Fibroblast of lung (primary cell): ENCODE results near the gene GON4L. TPM values are rescaled to one million over a fixed set of nuclear protein-coding genes. Genes with fewer than 3 reads are reported as not detected.

Source experiments
- DNase-seq, 2 donors: peaks; one replicate each; pipeline versions ENCODE4 v3.0.0 to v3.0.0-alpha.2; 2010; ENCODE audit warnings: low read depth in 2 of 2
- H2AFZ ChIP-seq: 2 replicates; pipeline ENCODE4 v1.5.1; 2012; ENCODE audit warnings: low read length, control low read depth, inconsistent platforms
- H3K27ac ChIP-seq: 2 replicates; pipeline ENCODE4 v1.5.1; 2011; ENCODE audit warnings: low read length, control low read depth; ENCODE audit not compliant: insufficient read depth
- H3K27me3 ChIP-seq: 2 replicates; pipeline ENCODE4 v1.5.1; 2011; ENCODE audit warnings: mild to moderate bottlenecking, low read length; ENCODE audit not compliant: control insufficient read depth, insufficient read depth
- H3K36me3 ChIP-seq: 2 replicates; pipeline ENCODE4 v1.5.1; 2011; ENCODE audit warnings: low read length; ENCODE audit not compliant: control insufficient read depth, insufficient read depth
- H3K4me1 ChIP-seq: 2 replicates; pipeline ENCODE4 v1.5.1; 2011; ENCODE audit warnings: low read length; ENCODE audit not compliant: control insufficient read depth, insufficient read depth; ENCODE audit errors: extremely low read depth
- H3K4me2 ChIP-seq: 2 replicates; pipeline ENCODE4 v1.5.1; 2011; ENCODE audit warnings: low read length, control low read depth; ENCODE audit not compliant: insufficient read depth; ENCODE audit errors: extremely low read depth
- H3K4me3 ChIP-seq, 4 experiments: fragments of 200-600 bp in 1 of 4; sonication (generic) in 1 of 4; replicated peaks in 1 of 4; 2 replicates each; pipeline ENCODE4 v1.5.1; 2011 to 2016; ENCODE audit warnings: low read length in 4 of 4, low read depth in 3 of 4, mild to moderate bottlenecking in 3 of 4, control low read depth in 2 of 4, inconsistent platforms in 1 of 4, mixed read lengths in 1 of 4; ENCODE audit not compliant: insufficient read depth in 1 of 4; ENCODE audit errors: control extremely low read depth in 1 of 4
- H3K79me2 ChIP-seq: 2 replicates; pipeline ENCODE4 v1.5.1; 2012; ENCODE audit warnings: mild to moderate bottlenecking, low read length, inconsistent platforms; ENCODE audit not compliant: control insufficient read depth, insufficient read depth
- H3K9ac ChIP-seq: 2 replicates; pipeline ENCODE4 v1.5.1; 2011; ENCODE audit warnings: mild to moderate bottlenecking, low read length, control low read depth; ENCODE audit not compliant: insufficient read depth
- H3K9me3 ChIP-seq: 2 replicates; pipeline ENCODE4 v1.5.1; 2012; ENCODE audit warnings: low read depth, low read length; ENCODE audit not compliant: control insufficient read depth, insufficient read depth
- H4K20me1 ChIP-seq: 2 replicates; pipeline ENCODE4 v1.5.1; 2011; ENCODE audit warnings: low read length; ENCODE audit not compliant: control insufficient read depth, insufficient read depth; ENCODE audit errors: extremely low read depth
- EZH2 ChIP-seq: IDR thresholded peaks from 2 replicates; pipeline ENCODE4 v1.5.1; 2012; ENCODE audit warnings: low read length, control low read depth, mild to moderate bottlenecking; ENCODE audit errors: missing control alignments
- polyA plus RNA-seq, 2 donors: library from polyadenylated mRNA; depleted of rRNA in 1 of 2; stranded (reverse) in 1 of 2; unstranded in 1 of 2; fragments of >200 nt; gene quantifications; 2 replicates each; pipeline ENCODE4 v1.2.1, GENCODE V29; 2011 to 2012; ENCODE audit warnings: missing spikeins in 1 of 2
- total RNA-seq: library from RNA; depleted of rRNA; stranded (reverse); fragments of >200 nt; gene quantifications from 2 replicates; pipeline ENCODE4 v1.2.1, GENCODE V29; 2014
- TF ChIP-seq, protein P1 (sequence below), 2 donors: IDR thresholded peaks in 1 of 2; conservative IDR thresholded peaks in 1 of 2; 1 replicate in 1 of 2; 2 replicates in 1 of 2; pipeline ENCODE4 v1.5.1; 2011 to 2012; ENCODE audit warnings: low read length in 2 of 2, control low read depth in 1 of 2, inconsistent platforms in 1 of 2, low read depth in 1 of 2, mild to moderate bottlenecking in 1 of 2

Gene GON4L
- total and polyA plus RNA-seq, 2 donors (not counting 1 experiment from before 2014, with no cell fraction given), result 20.2 to 30.9 TPM

DNA sequence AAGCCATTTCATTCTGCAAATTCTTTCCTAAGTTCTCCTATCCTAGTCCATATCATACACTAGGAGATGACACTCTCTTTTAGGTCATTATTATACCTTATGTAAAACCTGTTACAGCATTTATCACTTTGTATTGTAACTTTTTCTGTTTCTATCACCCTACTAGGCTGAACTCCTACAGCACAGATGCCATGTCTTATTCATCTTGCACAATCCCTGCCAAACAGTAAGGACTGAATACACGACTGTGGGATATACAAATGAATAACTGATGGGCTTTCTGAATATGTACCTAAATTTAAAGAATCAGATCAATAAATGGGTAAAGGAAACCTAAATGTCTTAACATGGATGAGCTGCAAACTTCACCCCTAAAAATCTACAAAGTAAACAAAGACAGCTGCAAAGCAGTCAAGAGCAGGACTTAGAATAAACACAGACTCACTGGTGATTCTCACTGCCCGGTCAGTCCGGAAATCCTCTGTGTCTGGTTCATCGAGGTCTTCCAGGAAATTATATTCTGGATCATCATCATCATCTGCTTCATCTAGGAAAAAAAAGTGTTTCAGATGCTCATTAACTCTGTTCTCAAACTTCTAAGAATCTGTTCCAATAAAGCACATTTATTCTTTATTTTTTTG, 62.3 kb downstream of the GON4L start:
- Histone ChIP-seq H3K79me2 (no peaks in the 10 kb centered on the region), H3K4me1 (peaks cover 6% of the 10 kb centered on the region), H4K20me1 (no peaks in the 10 kb centered on the region), H2AFZ (no peak overlapping the region), H3K36me3 (no peaks in the 10 kb centered on the region), H3K4me3 (no peak overlapping the region), H3K27me3 (no peaks in the 10 kb centered on the region), H3K27ac (peak overlapping the region; percentile 13), H3K4me2 (peak overlapping the region; percentile 15), H3K9me3 (no peaks in the 10 kb centered on the region), H3K9ac (no peak overlapping the region)
- peak; percentile 3 to 31 for DNase-seq
- TF ChIP-seq, protein P1, sequence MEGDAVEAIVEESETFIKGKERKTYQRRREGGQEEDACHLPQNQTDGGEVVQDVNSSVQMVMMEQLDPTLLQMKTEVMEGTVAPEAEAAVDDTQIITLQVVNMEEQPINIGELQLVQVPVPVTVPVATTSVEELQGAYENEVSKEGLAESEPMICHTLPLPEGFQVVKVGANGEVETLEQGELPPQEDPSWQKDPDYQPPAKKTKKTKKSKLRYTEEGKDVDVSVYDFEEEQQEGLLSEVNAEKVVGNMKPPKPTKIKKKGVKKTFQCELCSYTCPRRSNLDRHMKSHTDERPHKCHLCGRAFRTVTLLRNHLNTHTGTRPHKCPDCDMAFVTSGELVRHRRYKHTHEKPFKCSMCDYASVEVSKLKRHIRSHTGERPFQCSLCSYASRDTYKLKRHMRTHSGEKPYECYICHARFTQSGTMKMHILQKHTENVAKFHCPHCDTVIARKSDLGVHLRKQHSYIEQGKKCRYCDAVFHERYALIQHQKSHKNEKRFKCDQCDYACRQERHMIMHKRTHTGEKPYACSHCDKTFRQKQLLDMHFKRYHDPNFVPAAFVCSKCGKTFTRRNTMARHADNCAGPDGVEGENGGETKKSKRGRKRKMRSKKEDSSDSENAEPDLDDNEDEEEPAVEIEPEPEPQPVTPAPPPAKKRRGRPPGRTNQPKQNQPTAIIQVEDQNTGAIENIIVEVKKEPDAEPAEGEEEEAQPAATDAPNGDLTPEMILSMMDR (conservative IDR thresholded peaks at IDR 0.05 in 1 of 2, IDR thresholded peaks at IDR 0.05 in 1 of 2; ENCODE audit: low read depth in 1 of 2, low read length in 2 of 2), result no peak
- TF ChIP-seq EZH2, result no peak

DNA sequence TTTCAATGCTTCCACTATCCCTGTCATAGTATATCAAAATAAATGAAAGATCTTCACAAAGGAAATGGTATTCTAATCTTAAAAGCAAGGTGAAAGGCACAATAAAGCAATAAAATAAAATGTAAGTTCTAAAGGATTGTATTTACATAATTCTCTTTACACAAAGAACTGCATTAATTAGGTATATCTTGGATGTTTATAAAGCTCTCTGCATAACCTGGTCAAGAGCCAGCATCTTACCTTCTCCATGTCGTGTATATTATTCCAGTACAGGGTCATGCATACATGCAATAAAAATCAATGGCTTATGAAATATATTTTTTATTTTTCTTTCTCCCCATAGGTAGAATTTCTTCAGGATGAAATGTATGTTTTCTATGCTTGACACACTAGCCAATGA, 63.8 kb downstream of the GON4L start:
- Histone ChIP-seq H3K4me1 (peaks cover 6% of the 10 kb centered on the region), H2AFZ (no peak overlapping the region), H3K9ac (no peak overlapping the region), H3K27me3 (no peaks in the 10 kb centered on the region), H3K9me3 (no peaks in the 10 kb centered on the region), H4K20me1 (no peaks in the 10 kb centered on the region), H3K36me3 (no peaks in the 10 kb centered on the region), H3K79me2 (no peaks in the 10 kb centered on the region), H3K4me3 (no peak overlapping the region), H3K27ac (no peak overlapping the region), H3K4me2 (no peak overlapping the region)
- TF ChIP-seq EZH2, result no peak
- TF ChIP-seq, protein P1 (conservative IDR thresholded peaks at IDR 0.05 in 1 of 2, IDR thresholded peaks at IDR 0.05 in 1 of 2; ENCODE audit: low read depth in 1 of 2, low read length in 2 of 2), result no peak
- no peak for DNase-seq

DNA sequence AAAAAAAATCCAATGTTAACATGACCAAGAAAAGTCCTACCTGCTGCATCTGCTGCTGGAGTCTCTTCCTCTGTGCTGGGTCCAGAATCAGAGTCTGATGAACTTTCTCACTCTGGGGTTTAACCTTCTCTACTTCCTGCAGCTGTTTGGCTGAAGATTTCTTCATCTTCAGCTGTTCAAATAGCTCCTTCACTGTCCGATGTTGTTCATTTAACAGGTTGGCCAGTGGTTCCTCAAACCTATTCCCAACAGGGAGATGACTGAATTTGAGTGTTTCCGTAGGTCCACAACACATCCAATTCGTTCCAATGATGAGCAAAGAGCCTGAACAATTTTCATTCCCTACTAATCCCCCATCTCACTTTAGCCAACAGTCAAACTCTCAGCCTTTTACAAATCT, 79.4 kb downstream of the GON4L start:
- TF ChIP-seq, protein P1 (conservative IDR thresholded peaks at IDR 0.05 in 1 of 2, IDR thresholded peaks at IDR 0.05 in 1 of 2; ENCODE audit: low read depth in 1 of 2, low read length in 2 of 2), result no peak
- TF ChIP-seq EZH2, result no peak
- Histone ChIP-seq H3K4me2 (no peak overlapping the region), H3K9ac (no peak overlapping the region), H3K27ac (no peak overlapping the region), H2AFZ (no peak overlapping the region), H4K20me1 (no peaks in the 10 kb centered on the region), H3K9me3 (no peaks in the 10 kb centered on the region), H3K4me1 (no peaks in the 10 kb centered on the region), H3K79me2 (no peaks in the 10 kb centered on the region), H3K27me3 (no peaks in the 10 kb centered on the region), H3K4me3 (no peak overlapping the region), H3K36me3 (no peaks in the 10 kb centered on the region)
- DNase-seq, result no peak
